Measurements from ENCODE around the gene ANKRD55. TPM values are rescaled to one million over a fixed set of nuclear protein-coding genes. Genes with fewer than 3 reads are reported as not detected.
"Not testable (repeated sequence)": the region's sequence is repeated elsewhere in the genome, so short reads cannot be mapped to it uniquely, and the experiment has no call there.

ANKRD55 gene
- total RNA-seq, 2 donors from 2014 or later = not detected

- no peaks in the 10 kb centered on the region for H3K36me3 ChIP-seq
- TF ChIP-seq, protein P1, sequence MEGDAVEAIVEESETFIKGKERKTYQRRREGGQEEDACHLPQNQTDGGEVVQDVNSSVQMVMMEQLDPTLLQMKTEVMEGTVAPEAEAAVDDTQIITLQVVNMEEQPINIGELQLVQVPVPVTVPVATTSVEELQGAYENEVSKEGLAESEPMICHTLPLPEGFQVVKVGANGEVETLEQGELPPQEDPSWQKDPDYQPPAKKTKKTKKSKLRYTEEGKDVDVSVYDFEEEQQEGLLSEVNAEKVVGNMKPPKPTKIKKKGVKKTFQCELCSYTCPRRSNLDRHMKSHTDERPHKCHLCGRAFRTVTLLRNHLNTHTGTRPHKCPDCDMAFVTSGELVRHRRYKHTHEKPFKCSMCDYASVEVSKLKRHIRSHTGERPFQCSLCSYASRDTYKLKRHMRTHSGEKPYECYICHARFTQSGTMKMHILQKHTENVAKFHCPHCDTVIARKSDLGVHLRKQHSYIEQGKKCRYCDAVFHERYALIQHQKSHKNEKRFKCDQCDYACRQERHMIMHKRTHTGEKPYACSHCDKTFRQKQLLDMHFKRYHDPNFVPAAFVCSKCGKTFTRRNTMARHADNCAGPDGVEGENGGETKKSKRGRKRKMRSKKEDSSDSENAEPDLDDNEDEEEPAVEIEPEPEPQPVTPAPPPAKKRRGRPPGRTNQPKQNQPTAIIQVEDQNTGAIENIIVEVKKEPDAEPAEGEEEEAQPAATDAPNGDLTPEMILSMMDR (IDR thresholded peaks at IDR 0.05) = no peak
- no peak overlapping the region for H3K4me3 ChIP-seq
- no peaks in the 10 kb centered on the region for H3K27me3 ChIP-seq (replicated peaks; ENCODE audit: insufficient read depth)
- DNase-seq (ENCODE audit: low spot score) (no peak), ATAC-seq (ENCODE audit: insufficient number of reproducible peaks, low FRiP score, low read depth) (no peak)
- H3K4me1 ChIP-seq (ENCODE audit: control insufficient read depth in 1 of 2, low read depth in 2 of 2) = peaks cover 3 to 8% of the 10 kb centered on the region in 2 donors
- no peaks in the 10 kb centered on the region for H3K9me3 ChIP-seq
- no peak overlapping the region for H3K27ac ChIP-seq
Measured at GRCh38 chr5:56080375-56081052, 152.6 kb downstream of the ANKRD55 start.

- H3K27ac ChIP-seq; DNase-seq (ENCODE audit: low spot score); H3K4me1 ChIP-seq (ENCODE audit: control insufficient read depth in 1 of 2, low read depth in 2 of 2): not testable (repeated sequence)
Measured at GRCh38 chr5:56079157-56079500, 154.0 kb downstream of the ANKRD55 start.

GRCh38 chr5:56078278-56079156, 154.6 kb downstream of the ANKRD55 start:
- H3K4me1 ChIP-seq (ENCODE audit: control insufficient read depth in 1 of 2, low read depth in 2 of 2) = no peaks in the 10 kb centered on the region
- H3K27ac ChIP-seq = no peak overlapping the region

More at GRCh38 chr5:56079157-56079500, 154.0 kb downstream of the ANKRD55 start:
- H3K4me3 ChIP-seq; H3K27me3 ChIP-seq (replicated peaks; ENCODE audit: insufficient read depth); H3K9me3 ChIP-seq; ATAC-seq (ENCODE audit: insufficient number of reproducible peaks, low FRiP score, low read depth); H3K36me3 ChIP-seq: not testable (repeated sequence)

DNA sequence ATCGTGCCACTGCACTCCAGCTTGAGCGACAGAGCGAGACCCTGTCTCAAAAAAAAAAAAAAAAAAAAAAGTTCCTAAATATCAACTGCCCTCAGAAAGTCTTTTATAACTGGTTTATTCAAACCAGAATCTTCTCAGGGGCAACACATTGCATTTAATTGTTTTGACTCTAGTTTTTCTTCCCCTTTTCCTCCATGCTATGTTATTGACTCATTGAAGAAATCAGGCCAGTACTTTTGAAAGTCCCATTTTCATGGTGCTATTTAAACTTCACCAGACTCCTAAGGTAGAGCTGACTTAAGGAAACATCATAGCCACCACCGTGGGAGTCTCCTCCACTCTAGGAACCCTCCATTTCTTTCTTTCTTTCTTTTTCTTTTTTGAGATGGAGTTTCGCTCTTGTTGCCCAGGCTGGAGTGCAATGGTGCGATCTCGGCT, 155.3 kb downstream of the ANKRD55 start:
- Histone ChIP-seq H3K4me3 (no peak overlapping the region), H3K27me3 (replicated peaks; ENCODE audit: insufficient read depth) (no peaks in the 10 kb centered on the region), H3K36me3 (no peaks in the 10 kb centered on the region), H3K9me3 (no peaks in the 10 kb centered on the region), H3K4me1 (ENCODE audit: control insufficient read depth in 1 of 2, low read depth in 2 of 2) (no peaks in the 10 kb centered on the region), H3K27ac (no peak overlapping the region)
- DNase-seq (ENCODE audit: low spot score) (no peak), ATAC-seq (ENCODE audit: insufficient number of reproducible peaks, low FRiP score, low read depth) (no peak)
- TF ChIP-seq, protein P1 (IDR thresholded peaks at IDR 0.05) = no peak

More at GRCh38 chr5:56078278-56079156, 154.6 kb downstream of the ANKRD55 start:
- no peaks in the 10 kb centered on the region for H3K27me3 ChIP-seq (replicated peaks; ENCODE audit: insufficient read depth)
- no peaks in the 10 kb centered on the region for H3K36me3 ChIP-seq
- ATAC-seq (ENCODE audit: insufficient number of reproducible peaks, low FRiP score, low read depth) (no peak), DNase-seq (ENCODE audit: low spot score) (no peak)
- H3K9me3 ChIP-seq = no peaks in the 10 kb centered on the region
- TF ChIP-seq, protein P1 (IDR thresholded peaks at IDR 0.05) = no peak
- no peak overlapping the region for H3K4me3 ChIP-seq

GRCh38 chr5:56076486-56076885, 156.6 kb downstream of the ANKRD55 start:
- H3K4me1 ChIP-seq (ENCODE audit: control insufficient read depth in 1 of 2, low read depth in 2 of 2) = peaks cover 6% of the 10 kb centered on the region in 2 donors
- no peaks in the 10 kb centered on the region for H3K36me3 ChIP-seq
- DNase-seq (ENCODE audit: low spot score) (no peak), ATAC-seq (ENCODE audit: insufficient number of reproducible peaks, low FRiP score, low read depth) (no peak)
- TF ChIP-seq, protein P1 (IDR thresholded peaks at IDR 0.05) = no peak
- no peaks in the 10 kb centered on the region for H3K27me3 ChIP-seq (replicated peaks; ENCODE audit: insufficient read depth)
- no peaks in the 10 kb centered on the region for H3K9me3 ChIP-seq
- no peak overlapping the region for H3K4me3 ChIP-seq
- no peak overlapping the region for H3K27ac ChIP-seq

All from thoracic aorta (tissue), 2 donors.